Neural progenitor cell (in vitro differentiated cells): ENCODE data around the gene TFAP2E.

ENCODE experiments used
- EZH2 ChIP-seq: fragments of 200-600 bp; sonication (generic); IDR thresholded peaks from 2 replicates; pipeline ENCODE4 v1.6.1; 2017; ENCODE audit warnings: antibody characterized with exemption, mild to moderate bottlenecking, moderate library complexity
- EZH2phosphoT487 ChIP-seq: fragments of 200-600 bp; sonication (generic); IDR thresholded peaks from 2 replicates; pipeline ENCODE4 v1.6.1; 2017; ENCODE audit warnings: antibody characterized with exemption
- TF ChIP-seq, protein P1 (sequence below): fragments of 200-600 bp; sonication (generic); IDR thresholded peaks from 2 replicates; pipeline ENCODE4 v1.5.1; 2017; ENCODE audit warnings: antibody characterized with exemption, mild to moderate bottlenecking

GRCh38 chr1:35570589-35571137, 2.5 kb upstream of the TFAP2E start:
- TF ChIP-seq, protein P1, sequence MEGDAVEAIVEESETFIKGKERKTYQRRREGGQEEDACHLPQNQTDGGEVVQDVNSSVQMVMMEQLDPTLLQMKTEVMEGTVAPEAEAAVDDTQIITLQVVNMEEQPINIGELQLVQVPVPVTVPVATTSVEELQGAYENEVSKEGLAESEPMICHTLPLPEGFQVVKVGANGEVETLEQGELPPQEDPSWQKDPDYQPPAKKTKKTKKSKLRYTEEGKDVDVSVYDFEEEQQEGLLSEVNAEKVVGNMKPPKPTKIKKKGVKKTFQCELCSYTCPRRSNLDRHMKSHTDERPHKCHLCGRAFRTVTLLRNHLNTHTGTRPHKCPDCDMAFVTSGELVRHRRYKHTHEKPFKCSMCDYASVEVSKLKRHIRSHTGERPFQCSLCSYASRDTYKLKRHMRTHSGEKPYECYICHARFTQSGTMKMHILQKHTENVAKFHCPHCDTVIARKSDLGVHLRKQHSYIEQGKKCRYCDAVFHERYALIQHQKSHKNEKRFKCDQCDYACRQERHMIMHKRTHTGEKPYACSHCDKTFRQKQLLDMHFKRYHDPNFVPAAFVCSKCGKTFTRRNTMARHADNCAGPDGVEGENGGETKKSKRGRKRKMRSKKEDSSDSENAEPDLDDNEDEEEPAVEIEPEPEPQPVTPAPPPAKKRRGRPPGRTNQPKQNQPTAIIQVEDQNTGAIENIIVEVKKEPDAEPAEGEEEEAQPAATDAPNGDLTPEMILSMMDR, result no peak
- TF ChIP-seq EZH2 (no peak), EZH2phosphoT487 (no peak)
